IMR-90 (cell line): ENCODE data around the gene CPEB1. TPM values are rescaled to one million over a fixed set of nuclear protein-coding genes. Genes with fewer than 3 reads are reported as not detected.
"Not testable (repeated sequence)": the region's sequence is repeated elsewhere in the genome, so short reads cannot be mapped to it uniquely, and the experiment has no call there.

Experiments used
- ATAC-seq: fragments of 200-7000 bp; cut with Tn5 transposase; 2 replicates; pipeline ENCODE4 v1.9.1; 2020; ENCODE audit warnings: low read depth, mild to moderate bottlenecking, moderate library complexity
- BruUV-seq: library from RNA; stranded (reverse); fragments of 400-500 nt; replicated peaks from 2 replicates; lab custom pipeline; 2021; lab: Mats Ljungman, UMichigan
- CTCF ChIA-PET: fragments of 300-600 bp; formaldehyde crosslinking; extraction: SDS; loops from one replicate; lab custom pipeline; 2021; ENCODE audit warnings: antibody characterized with exemption; lab: Yijun Ruan, JAX
- POLR2A ChIA-PET: fragments of 300-600 bp; sonication (Branson Sonifier 250); formaldehyde crosslinking; loops from one replicate; lab custom pipeline; 2022; ENCODE audit warnings: antibody characterized with exemption; ENCODE audit not compliant: unreplicated experiment; lab: Charles Lee
- DNase-seq: peaks from one replicate; pipeline ENCODE4 v3.0.0; 2013
- H2AFZ ChIP-seq: replicated peaks from 2 replicates; pipeline ENCODE3; 2013; ENCODE audit warnings: low read length, mild to moderate bottlenecking; ENCODE audit not compliant: poor library complexity
- H2AK5ac ChIP-seq: 2 replicates; pipeline ENCODE4 v1.6.1; 2013; ENCODE audit warnings: low read depth, low read length, inconsistent platforms
- H2AK9ac ChIP-seq: replicated peaks from 2 replicates; pipeline ENCODE3; 2013; ENCODE audit warnings: mild to moderate bottlenecking, low read depth, low read length, moderate library complexity; ENCODE audit not compliant: poor library complexity
- H2BK120ac ChIP-seq: 2 replicates; pipeline ENCODE4 v1.6.1; 2013; ENCODE audit warnings: low read depth, low read length, inconsistent platforms
- H2BK15ac ChIP-seq: 3 replicates; pipeline ENCODE4 v1.6.1; 2013; ENCODE audit warnings: low read depth, low read length, inconsistent platforms
- H2BK20ac ChIP-seq: 2 replicates; pipeline ENCODE4 v1.6.1; 2013; ENCODE audit warnings: low read depth, mild to moderate bottlenecking, inconsistent platforms, low read length, moderate library complexity
- H2BK5ac ChIP-seq: 2 replicates; pipeline ENCODE4 v1.6.1; 2013; ENCODE audit warnings: mild to moderate bottlenecking, low read depth, low read length, inconsistent platforms; ENCODE audit not compliant: poor library complexity, severe bottlenecking
- H3K14ac ChIP-seq: replicated peaks from 2 replicates; pipeline ENCODE4 v1.6.1; 2013; ENCODE audit warnings: low read depth, low read length, inconsistent platforms
- H3K18ac ChIP-seq: 2 replicates; pipeline ENCODE4 v1.6.1; 2013; ENCODE audit warnings: low read depth, low read length, control low read depth
- H3K23ac ChIP-seq: 2 replicates; pipeline ENCODE4 v1.6.1; 2013; ENCODE audit warnings: low read depth, low read length, inconsistent platforms
- H3K27ac ChIP-seq: 2 replicates; pipeline ENCODE4 v1.5.1; 2013; ENCODE audit warnings: mild to moderate bottlenecking, control low read depth, low read length; ENCODE audit not compliant: insufficient read depth
- H3K27me3 ChIP-seq: 2 replicates; pipeline ENCODE4 v1.6.1; 2013; ENCODE audit warnings: low read length; ENCODE audit not compliant: control insufficient read depth, insufficient read depth
- H3K36me3 ChIP-seq: 2 replicates; pipeline ENCODE4 v1.6.1; 2013; ENCODE audit warnings: low read length, mixed read lengths; ENCODE audit not compliant: control insufficient read depth, insufficient read depth
- H3K4ac ChIP-seq: 2 replicates; pipeline ENCODE4 v1.6.1; 2013; ENCODE audit warnings: low read depth, low read length, inconsistent platforms
- H3K4me1 ChIP-seq: 2 replicates; pipeline ENCODE4 v1.6.1; 2013; ENCODE audit warnings: low read length, mixed read lengths; ENCODE audit not compliant: control insufficient read depth, insufficient read depth
- H3K4me2 ChIP-seq: 2 replicates; pipeline ENCODE4 v1.6.1; 2013; ENCODE audit warnings: low read depth, mild to moderate bottlenecking, control low read depth, low read length, moderate library complexity
- H3K4me3 ChIP-seq: 2 replicates; pipeline ENCODE4 v1.5.1; 2013; ENCODE audit warnings: low read depth, mild to moderate bottlenecking, control low read depth, low read length, moderate library complexity; ENCODE audit not compliant: insufficient read depth
- H3K56ac ChIP-seq: 2 replicates; pipeline ENCODE4 v1.6.1; 2013; ENCODE audit warnings: low read length, inconsistent platforms; ENCODE audit not compliant: insufficient read depth; ENCODE audit errors: extremely low read depth
- H3K79me1 ChIP-seq, 2 experiments: 2 replicates each; pipeline ENCODE4 v1.6.1; 2013; ENCODE audit warnings: low read length in 2 of 2, inconsistent platforms in 1 of 2, low read depth in 1 of 2
- H3K9ac ChIP-seq: 2 replicates; pipeline ENCODE4 v1.6.1; 2013; ENCODE audit warnings: low read depth, low read length, control low read depth
- H3K9me1 ChIP-seq: 2 replicates; pipeline ENCODE4 v1.6.1; 2013; ENCODE audit warnings: low read length, inconsistent platforms; ENCODE audit not compliant: insufficient read depth
- H3K9me3 ChIP-seq: 2 replicates; pipeline ENCODE4 v1.6.1; 2013; ENCODE audit warnings: low read length; ENCODE audit not compliant: control insufficient read depth, insufficient read depth
- H4K20me1 ChIP-seq: 2 replicates; pipeline ENCODE4 v1.6.1; 2013; ENCODE audit warnings: low read length, inconsistent platforms; ENCODE audit not compliant: insufficient read depth
- H4K5ac ChIP-seq: 2 replicates; pipeline ENCODE4 v1.6.1; 2013; ENCODE audit warnings: mild to moderate bottlenecking, low read depth, low read length, control low read depth
- H4K8ac ChIP-seq, 2 experiments: 2 replicates each; pipeline ENCODE4 v1.6.1; 2013; ENCODE audit warnings: low read depth in 2 of 2, low read length in 2 of 2, control low read depth in 1 of 2, inconsistent platforms in 1 of 2
- H4K91ac ChIP-seq: 2 replicates; pipeline ENCODE4 v1.6.1; 2013; ENCODE audit warnings: low read depth, low read length, inconsistent platforms; ENCODE audit not compliant: insufficient read depth
- CEBPB ChIP-seq: IDR thresholded peaks from 2 replicates; pipeline ENCODE4 v1.6.1; 2012; ENCODE audit warnings: low read depth, low read length, improper control_type of control experiment
- MAFK ChIP-seq: IDR thresholded peaks from 2 replicates; pipeline ENCODE4 v1.6.1; 2012; ENCODE audit warnings: low read depth, low read length, improper control_type of control experiment
- MXI1 ChIP-seq: IDR thresholded peaks from 2 replicates; pipeline ENCODE4 v1.6.1; 2012; ENCODE audit warnings: low read depth, mild to moderate bottlenecking, low read length, moderate library complexity, borderline replicate concordance
- RFX5 ChIP-seq: IDR thresholded peaks from 2 replicates; pipeline ENCODE4 v1.8.0; 2012; ENCODE audit warnings: low read depth, mild to moderate bottlenecking, low read length, moderate library complexity
- WGBS, 2 experiments: methylation state at CpG; one replicate each; pipeline versions ENCODE4 v1.1.5 to v1.1.7; 2013; ENCODE audit warnings: missing lambda C conversion rate in 2 of 2; ENCODE audit not compliant: insufficient read length in 1 of 2; ENCODE audit errors: extremely low coverage in 2 of 2; 5-methylcytosine and 5-hydroxymethylcytosine counted together
- dilution Hi-C: fragments of 300-500 bp; cut with HindIII; formaldehyde crosslinking; loops from one replicate; pipeline ENCODE4 v1.14.3; 2018; ENCODE audit warnings: low sequenced_read_pairs; ENCODE audit not compliant: unreplicated experiment
- in situ Hi-C: fragments of 300-500 bp; cut with MboI; formaldehyde crosslinking; loops from 3 replicates; pipeline ENCODE4 v1.14.3; 2019; ENCODE audit warnings: low sequenced_read_pairs, inconsistent platforms, mixed read lengths
- intact Hi-C: fragments of 100-400 bp; cut with micrococcal nuclease; formaldehyde crosslinking; loops from 2 replicates; pipeline ENCODE4 v1.10.0; 2022
- polyA plus RNA-seq, 3 experiments: library from polyadenylated mRNA; depleted of rRNA; stranded (reverse); fragments of >200 nt; gene quantifications; 2 replicates each; pipeline ENCODE4 v1.2.3, GENCODE V29; 2012; ENCODE audit warnings: low replicate concordance in 1 of 3
- total RNA-seq: library from RNA; depleted of rRNA; stranded (reverse); fragments of >200 nt; gene quantifications from 2 replicates; pipeline ENCODE4 v1.2.3, GENCODE V29; 2012

Gene CPEB1
- total and polyA plus RNA-seq, 2 of the 4 experiments (the other 2 are of a cell fraction): 8.9 to 12.5 TPM

GRCh38 chr15:82535566-82536408, 111.4 kb downstream of the CPEB1 start:
- Histone ChIP-seq H3K27me3 (no peaks in the 10 kb centered on the region), H4K91ac (no peak overlapping the region), H3K56ac (no peak overlapping the region), H3K9me1 (no peaks in the 10 kb centered on the region), H2BK5ac (no peak overlapping the region), H2AFZ (no peak overlapping the region), H3K18ac (no peak overlapping the region), H3K4me3 (no peak overlapping the region), H2BK20ac (no peak overlapping the region), H3K4ac (no peak overlapping the region), H2BK15ac (no peak overlapping the region), H3K9me3 (no peaks in the 10 kb centered on the region), H4K5ac (no peak overlapping the region), H3K14ac (no peak overlapping the region), H3K9ac (no peak overlapping the region), H2AK9ac (no peak overlapping the region), H3K79me1 (peaks cover 28 to 50% of the 10 kb centered on the region in 2 experiments), H3K4me2 (no peak overlapping the region), H2BK120ac (no peak overlapping the region), H3K23ac (no peak overlapping the region), H3K4me1 (no peaks in the 10 kb centered on the region; the same call in 1 of the 2 replicates), H2AK5ac (no peak overlapping the region), H4K8ac (no peak overlapping the region), H3K36me3 (peaks cover 45% of the 10 kb centered on the region), H4K20me1 (peaks cover 50% of the 10 kb centered on the region), H3K27ac (no peak overlapping the region)
- ATAC-seq (no peak), DNase-seq (no peak)
- TF ChIP-seq MAFK (no peak), RFX5 (no peak), CEBPB (no peak), MXI1 (no peak)
- BruUV-seq: no TSS peak
- in situ Hi-C loops (loop anchor here (10.0 kb wide), 3 partner anchors 161 to 469 kb away; no protein-coding TSS in a partner anchor), dilution Hi-C loops (no loop called here), intact Hi-C loops (no loop called here)
- CTCF ChIA-PET: interaction anchor here (0.6 kb wide), 1 partner anchor 13 kb away, joined by 4 read pairs; no protein-coding TSS in a partner anchor
- POLR2A ChIA-PET: no interaction called here
- WGBS, 2 experiments: 93% methylated on average over 4 of the region's 9 CpGs; no CpG with 5 or more reads in 1 of the 2 experiments

GRCh38 chr15:82535151-82535550, 112.0 kb downstream of the CPEB1 start:
- H2BK120ac ChIP-seq, H3K14ac ChIP-seq, H3K9me1 ChIP-seq, intact Hi-C loops, H2BK15ac ChIP-seq, H3K4me1 ChIP-seq, H3K9me3 ChIP-seq, H3K4me3 ChIP-seq, H2BK20ac ChIP-seq, H2AK9ac ChIP-seq, H4K5ac ChIP-seq, H3K56ac ChIP-seq, H4K91ac ChIP-seq, H2BK5ac ChIP-seq, H4K8ac ChIP-seq, BruUV-seq, H3K27ac ChIP-seq, dilution Hi-C loops, H3K9ac ChIP-seq, H3K27me3 ChIP-seq, H3K4me2 ChIP-seq, CTCF ChIA-PET, H2AK5ac ChIP-seq, H3K18ac ChIP-seq, H3K23ac ChIP-seq, H2AFZ ChIP-seq, DNase-seq, H3K4ac ChIP-seq, ATAC-seq, POLR2A ChIA-PET: not testable (repeated sequence)
- WGBS, 2 experiments: no CpG with 5 or more reads among the region's 5 CpGs
- in situ Hi-C loops: loop anchor here (10.0 kb wide), 3 partner anchors 160 to 470 kb away; no protein-coding TSS in a partner anchor
- H3K79me1 ChIP-seq: peaks cover 28 to 47% of the 10 kb centered on the region in 2 experiments
- peaks cover 45% of the 10 kb centered on the region for H3K36me3 ChIP-seq
- peaks cover 49% of the 10 kb centered on the region for H4K20me1 ChIP-seq
